ENCODE results near the gene PRKAR2B. TPM values are rescaled to one million over a fixed set of nuclear protein-coding genes. Genes with fewer than 3 reads are reported as not detected.
A peak's percentile ranks its signal among the peaks of the same experiment; 100 is the strongest.

Gene PRKAR2B
- total and polyA plus RNA-seq, 7 donors: 1.3 to 3.5 (median 1.7) TPM

DNA sequence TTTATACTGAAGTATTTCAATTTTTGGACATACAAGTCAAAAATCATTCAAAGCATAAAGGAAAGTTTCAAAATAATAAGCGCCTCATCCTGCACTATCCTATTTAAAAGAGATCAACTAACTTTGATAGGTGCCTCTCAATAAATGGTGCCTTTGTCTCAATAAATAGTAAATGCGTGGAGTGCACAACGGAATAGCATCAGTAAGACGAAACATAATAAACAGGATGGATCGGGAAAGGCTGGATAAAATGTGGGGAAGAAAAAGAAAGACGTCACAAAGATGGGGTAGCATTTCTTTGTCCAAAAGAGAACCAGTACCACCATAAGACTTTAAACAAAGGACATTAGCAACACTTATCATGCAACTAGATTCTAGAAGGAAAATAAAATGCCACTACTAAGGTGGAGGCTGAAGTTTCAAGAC lies 571 bp upstream of the PRKAR2B start:
- WGBS, 3 donors: 12 to 21% (median 16%) methylated on average over 6 of the region's 6 CpGs
- Histone ChIP-seq H3K36me3 (ENCODE audit: insufficient read depth in 1 of 2, low read depth in 1 of 2) (no peaks in the 10 kb centered on the region), H3K4me1 (peaks cover 15% of the 10 kb centered on the region), H3K27me3 (ENCODE audit: insufficient read depth in 3 of 3, low read length in 2 of 3) (peaks cover 0 to 23% (median 0%) of the 10 kb centered on the region in 3 donors), H3K27ac (no peak overlapping the region), H3K9me3 (no peaks in the 10 kb centered on the region), H3K4me3 (peak overlapping the region; percentile 77)
- ATAC-seq (no peak), DNase-seq (no peak)
- intact Hi-C loops (cut with DNase I): no loop called here
- TF ChIP-seq, protein P1, sequence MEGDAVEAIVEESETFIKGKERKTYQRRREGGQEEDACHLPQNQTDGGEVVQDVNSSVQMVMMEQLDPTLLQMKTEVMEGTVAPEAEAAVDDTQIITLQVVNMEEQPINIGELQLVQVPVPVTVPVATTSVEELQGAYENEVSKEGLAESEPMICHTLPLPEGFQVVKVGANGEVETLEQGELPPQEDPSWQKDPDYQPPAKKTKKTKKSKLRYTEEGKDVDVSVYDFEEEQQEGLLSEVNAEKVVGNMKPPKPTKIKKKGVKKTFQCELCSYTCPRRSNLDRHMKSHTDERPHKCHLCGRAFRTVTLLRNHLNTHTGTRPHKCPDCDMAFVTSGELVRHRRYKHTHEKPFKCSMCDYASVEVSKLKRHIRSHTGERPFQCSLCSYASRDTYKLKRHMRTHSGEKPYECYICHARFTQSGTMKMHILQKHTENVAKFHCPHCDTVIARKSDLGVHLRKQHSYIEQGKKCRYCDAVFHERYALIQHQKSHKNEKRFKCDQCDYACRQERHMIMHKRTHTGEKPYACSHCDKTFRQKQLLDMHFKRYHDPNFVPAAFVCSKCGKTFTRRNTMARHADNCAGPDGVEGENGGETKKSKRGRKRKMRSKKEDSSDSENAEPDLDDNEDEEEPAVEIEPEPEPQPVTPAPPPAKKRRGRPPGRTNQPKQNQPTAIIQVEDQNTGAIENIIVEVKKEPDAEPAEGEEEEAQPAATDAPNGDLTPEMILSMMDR (IDR thresholded peaks at IDR 0.05): no peak

DNA sequence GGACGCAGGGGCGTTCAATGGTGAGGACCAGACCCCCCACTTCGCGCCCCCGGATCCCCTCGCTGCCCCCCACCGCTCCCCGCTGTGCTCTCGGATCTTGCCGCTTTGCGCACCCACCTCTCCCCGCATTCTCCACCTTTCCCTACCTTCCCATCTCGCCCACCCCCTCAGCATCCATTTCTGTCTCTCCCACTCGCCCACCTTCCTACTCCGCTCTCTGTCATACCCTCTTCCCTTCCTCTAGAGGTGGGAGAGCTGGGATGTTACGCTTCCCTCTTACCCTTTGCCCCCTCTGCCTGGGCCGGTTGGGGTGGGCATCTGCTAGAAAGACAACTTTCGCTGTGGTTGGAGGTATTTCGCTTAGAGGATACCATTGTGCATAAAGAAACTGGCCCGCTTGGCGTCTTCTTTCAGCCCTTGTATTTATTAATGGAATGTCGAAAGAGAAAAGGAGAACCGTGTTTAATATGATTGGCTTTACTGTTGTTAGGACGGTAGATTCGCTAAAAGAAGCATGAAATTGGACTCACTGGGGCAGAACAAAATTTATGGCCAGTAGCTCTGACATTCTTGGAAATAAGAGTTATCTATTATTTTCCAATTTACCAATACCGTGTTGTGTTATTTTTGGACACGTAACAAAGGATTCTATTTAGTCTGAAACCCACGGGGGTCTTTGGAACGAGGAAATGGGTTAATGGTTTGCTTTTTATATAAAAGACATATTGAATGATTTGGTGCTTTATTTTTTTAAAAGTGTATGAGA lies 873 bp downstream of the PRKAR2B start:
- H3K36me3 ChIP-seq (ENCODE audit: insufficient read depth in 1 of 2, low read depth in 1 of 2): no peaks in the 10 kb centered on the region
- peak overlapping the region; percentile 77 for H3K4me3 ChIP-seq
- ATAC-seq (no peak), DNase-seq (no peak)
- WGBS, 3 donors: 1 to 2% (median 1%) methylated on average over 22 to 29 of the region's 29 CpGs
- peaks cover 15% of the 10 kb centered on the region for H3K4me1 ChIP-seq
- H3K27me3 ChIP-seq (ENCODE audit: insufficient read depth in 3 of 3, low read length in 2 of 3): peaks cover 0 to 23% (median 0%) of the 10 kb centered on the region in 3 donors
- no peaks in the 10 kb centered on the region for H3K9me3 ChIP-seq
- H3K27ac ChIP-seq: no peak overlapping the region
- intact Hi-C loops (cut with DNase I): no loop called here
- TF ChIP-seq, protein P1 (IDR thresholded peaks at IDR 0.05): no peak

DNA sequence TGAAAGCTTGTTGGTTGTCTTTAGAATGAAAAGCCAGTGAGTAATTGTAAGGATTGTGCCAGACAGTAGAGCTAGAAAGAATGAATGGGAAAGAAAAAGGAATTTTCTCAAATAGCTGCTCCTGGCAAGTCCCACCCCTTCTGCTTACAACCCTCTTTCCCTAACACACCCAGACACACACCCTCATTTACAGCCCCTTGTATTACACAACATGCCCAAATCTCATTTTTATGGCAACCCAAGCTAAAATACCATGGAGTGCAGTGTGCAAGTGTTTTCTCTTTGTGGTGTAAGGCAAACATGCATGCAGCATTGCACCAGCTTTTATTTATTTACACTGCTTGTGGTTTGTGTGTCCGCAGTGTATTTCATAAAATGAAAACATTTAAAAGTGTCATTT lies 1.5 kb downstream of the PRKAR2B start:
- no peak for ATAC-seq
- peaks cover 15% of the 10 kb centered on the region for H3K4me1 ChIP-seq
- TF ChIP-seq, protein P1 (IDR thresholded peaks at IDR 0.05): no peak
- 73 to 88% (median 81%) methylated on average over 1 of the region's 1 CpG for WGBS, 3 donors
- H3K4me3 ChIP-seq: peak overlapping the region; percentile 77
- H3K9me3 ChIP-seq: no peaks in the 10 kb centered on the region
- intact Hi-C loops (cut with DNase I): no loop called here
- H3K27ac ChIP-seq: no peak overlapping the region
- no peak for DNase-seq
- H3K27me3 ChIP-seq (ENCODE audit: insufficient read depth in 3 of 3, low read length in 2 of 3): peaks cover 0 to 23% (median 0%) of the 10 kb centered on the region in 3 donors
- no peaks in the 10 kb centered on the region for H3K36me3 ChIP-seq (ENCODE audit: insufficient read depth in 1 of 2, low read depth in 1 of 2)

DNA sequence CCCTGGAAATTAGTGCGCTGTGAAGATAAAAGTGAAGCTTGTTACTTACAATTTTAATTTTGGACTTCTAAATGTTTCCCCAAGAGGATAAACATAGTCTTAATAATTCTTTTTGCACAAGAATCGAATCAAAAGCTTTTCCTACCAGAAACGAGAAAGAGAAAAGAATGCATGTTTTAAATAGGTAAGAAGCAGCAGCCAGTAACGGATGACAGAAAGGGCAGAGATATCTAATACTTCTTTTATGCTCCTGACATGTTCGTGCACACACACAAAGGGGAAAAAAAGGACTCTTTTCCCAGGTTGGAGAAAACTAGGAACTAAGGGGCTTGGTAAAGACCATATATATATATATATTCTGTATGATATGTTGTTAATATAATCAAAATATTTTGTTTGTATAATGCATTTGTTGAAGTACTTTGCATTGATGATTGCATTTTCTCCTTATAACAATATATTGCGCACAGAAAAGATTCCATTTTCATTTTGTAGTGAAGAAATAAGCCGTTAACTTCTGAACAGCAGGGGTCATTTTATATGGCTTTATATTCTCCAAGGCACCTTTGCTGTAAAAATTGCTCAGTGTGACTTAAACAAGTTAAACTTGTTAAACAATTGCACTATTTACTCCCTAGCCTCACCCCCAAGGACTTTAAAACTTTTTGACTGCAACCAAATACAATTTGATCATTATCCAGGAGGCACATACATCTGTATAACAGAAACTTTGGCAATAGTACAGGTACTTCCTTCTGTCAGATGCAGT lies 2.2 kb downstream of the PRKAR2B start:
- TF ChIP-seq, protein P1 (IDR thresholded peaks at IDR 0.05): no peak
- DNase-seq: no peak
- Histone ChIP-seq H3K4me3 (no peak overlapping the region), H3K9me3 (no peaks in the 10 kb centered on the region), H3K36me3 (ENCODE audit: insufficient read depth in 1 of 2, low read depth in 1 of 2) (no peaks in the 10 kb centered on the region), H3K4me1 (peaks cover 15% of the 10 kb centered on the region), H3K27me3 (ENCODE audit: insufficient read depth in 3 of 3, low read length in 2 of 3) (peaks cover 0 to 23% (median 0%) of the 10 kb centered on the region in 3 donors), H3K27ac (no peak overlapping the region)
- intact Hi-C loops (cut with DNase I): no loop called here
- 82 to 90% (median 85%) methylated on average over 7 of the region's 7 CpGs for WGBS, 3 donors
- ATAC-seq: no peak

All from psoas muscle (tissue), 8 donors.